OCI-LY3 (cell line): ENCODE data around the gene ITPR1.

ENCODE experiments used
- H2AFZ ChIP-seq: fragments of 200-600, 300-600 bp; shearing (Covaris generic); 2 replicates; pipeline ENCODE4 v1.6.0; 2014; ENCODE audit warnings: antibody characterized with exemption, low read depth, low read length
- H3K27ac ChIP-seq: fragments of 200-600, 300-600 bp; sonication (generic); 2 replicates; pipeline ENCODE4 v1.5.1; 2014; ENCODE audit warnings: mild to moderate bottlenecking, low read length, moderate library complexity, mixed read lengths
- H3K27me3 ChIP-seq: fragments of 200-600, 300-600 bp; sonication (generic); 2 replicates; pipeline ENCODE4 v1.6.1; 2014; ENCODE audit warnings: low read depth, low read length, mixed read lengths
- H3K36me3 ChIP-seq: fragments of 200-600, 300-600 bp; sonication (generic); replicated peaks from 2 replicates; pipeline ENCODE3; 2014; ENCODE audit warnings: low read depth, low read length, mixed read lengths
- H3K4me1 ChIP-seq: fragments of 300-600, 200-600 bp; sonication (generic); 2 replicates; pipeline ENCODE4 v1.6.1; 2014; ENCODE audit warnings: low read length, mixed read lengths
- H3K4me2 ChIP-seq: fragments of 200-600, 300-600 bp; sonication (generic); 2 replicates; pipeline ENCODE4 v1.6.1; 2014; ENCODE audit warnings: low read length, mixed read lengths
- H3K4me3 ChIP-seq: fragments of 300-600, 200-600 bp; sonication (generic); 2 replicates; pipeline ENCODE4 v1.5.1; 2014; ENCODE audit warnings: antibody characterized with exemption, mild to moderate bottlenecking, low read length, moderate library complexity
- H3K79me2 ChIP-seq: fragments of 300-600, 200-600 bp; shearing (Covaris generic); 2 replicates; pipeline ENCODE4 v1.6.1; 2014; ENCODE audit warnings: mild to moderate bottlenecking, low read length, mixed read lengths
- H3K9ac ChIP-seq: fragments of 300-600, 200-600 bp; shearing (Covaris generic); 2 replicates; pipeline ENCODE4 v1.6.0; 2014; ENCODE audit warnings: mild to moderate bottlenecking, low read length, moderate library complexity
- H3K9me3 ChIP-seq: fragments of 200-600, 300-600 bp; shearing (Covaris generic); 2 replicates; pipeline ENCODE4 v1.6.1; 2014; ENCODE audit warnings: low read length, mixed read lengths; ENCODE audit not compliant: insufficient read depth
- H4K20me1 ChIP-seq: fragments of 200-600, 300-600 bp; sonication (generic); 2 replicates; pipeline ENCODE4 v1.6.1; 2016; ENCODE audit warnings: low read length, mixed read lengths; ENCODE audit not compliant: insufficient read depth
- CTCF ChIP-seq: fragments of 200-600, 300-600 bp; sonication (generic); IDR thresholded peaks from 2 replicates; pipeline ENCODE4 v1.5.1; 2014; ENCODE audit warnings: antibody characterized with exemption, low read length, low read depth
- EZH2phosphoT487 ChIP-seq: fragments of 200-600 bp; shearing (Covaris generic); IDR thresholded peaks from 2 replicates; pipeline ENCODE4 v1.6.1; 2018; ENCODE audit warnings: antibody characterized with exemption, mixed run types, low read depth

Gene ITPR1

GRCh38 chr3:4600493-4600892, 107.3 kb downstream of the ITPR1 start:
- H4K20me1 ChIP-seq, result no peaks in the 10 kb centered on the region
- H3K36me3 ChIP-seq, result no peaks in the 10 kb centered on the region
- H3K4me2 ChIP-seq, result no peak overlapping the region
- H3K4me3 ChIP-seq, result no peak overlapping the region
- no peak overlapping the region for H3K9ac ChIP-seq
- H3K27me3 ChIP-seq, result no peaks in the 10 kb centered on the region
- H3K27ac ChIP-seq, result no peak overlapping the region
- H3K79me2 ChIP-seq, result no peaks in the 10 kb centered on the region
- H3K4me1 ChIP-seq, result no peaks in the 10 kb centered on the region
- no peaks in the 10 kb centered on the region for H3K9me3 ChIP-seq
- H2AFZ ChIP-seq, result no peak overlapping the region
- TF ChIP-seq EZH2phosphoT487, result no peak
- TF ChIP-seq CTCF, result no peak

- H3K79me2 ChIP-seq, result no peaks in the 10 kb centered on the region
- no peaks in the 10 kb centered on the region for H3K4me1 ChIP-seq
- H3K9me3 ChIP-seq, result no peaks in the 10 kb centered on the region
- H3K4me2 ChIP-seq, result no peak overlapping the region
- no peak overlapping the region for H3K4me3 ChIP-seq
- H2AFZ ChIP-seq, result no peak overlapping the region
- no peak overlapping the region for H3K9ac ChIP-seq
- H3K27me3 ChIP-seq, result no peaks in the 10 kb centered on the region
- H4K20me1 ChIP-seq, result no peaks in the 10 kb centered on the region
- H3K27ac ChIP-seq, result no peak overlapping the region
- H3K36me3 ChIP-seq, result no peaks in the 10 kb centered on the region
- TF ChIP-seq EZH2phosphoT487 (no peak), CTCF (no peak)
These were observed 108.7 kb downstream of the ITPR1 start for GRCh38 chr3:4601892-4602291.

- Histone ChIP-seq H3K4me2 (no peak overlapping the region), H3K79me2 (no peaks in the 10 kb centered on the region), H3K4me3 (no peak overlapping the region), H2AFZ (no peak overlapping the region), H3K36me3 (no peaks in the 10 kb centered on the region), H3K4me1 (no peaks in the 10 kb centered on the region), H4K20me1 (no peaks in the 10 kb centered on the region), H3K27me3 (no peaks in the 10 kb centered on the region), H3K9me3 (no peaks in the 10 kb centered on the region), H3K9ac (no peak overlapping the region), H3K27ac (no peak overlapping the region)
- TF ChIP-seq EZH2phosphoT487 (no peak), CTCF (no peak)
These were observed 111.5 kb downstream of the ITPR1 start for GRCh38 chr3:4604693-4605092.

GRCh38 chr3:4606911-4607310, 113.8 kb downstream of the ITPR1 start:
- Histone ChIP-seq H3K9me3 (no peaks in the 10 kb centered on the region), H3K9ac (no peak overlapping the region), H3K4me3 (no peak overlapping the region), H2AFZ (no peak overlapping the region), H3K79me2 (no peaks in the 10 kb centered on the region), H4K20me1 (no peaks in the 10 kb centered on the region), H3K4me2 (no peak overlapping the region), H3K4me1 (no peaks in the 10 kb centered on the region), H3K27me3 (no peaks in the 10 kb centered on the region), H3K36me3 (no peaks in the 10 kb centered on the region), H3K27ac (no peak overlapping the region)
- TF ChIP-seq EZH2phosphoT487, result no peak

GRCh38 chr3:4613366-4613765, 120.2 kb downstream of the ITPR1 start:
- no peaks in the 10 kb centered on the region for H3K79me2 ChIP-seq
- no peaks in the 10 kb centered on the region for H3K9me3 ChIP-seq
- TF ChIP-seq CTCF (no peak), EZH2phosphoT487 (no peak)

More at GRCh38 chr3:4613366-4613765, 120.2 kb downstream of the ITPR1 start:
- H3K4me2 ChIP-seq, result no peak overlapping the region
- no peak overlapping the region for H2AFZ ChIP-seq
- H3K4me1 ChIP-seq, result no peaks in the 10 kb centered on the region
- no peaks in the 10 kb centered on the region for H3K27me3 ChIP-seq
- H3K9ac ChIP-seq, result no peak overlapping the region
- H3K36me3 ChIP-seq, result no peaks in the 10 kb centered on the region
- H3K4me3 ChIP-seq, result no peak overlapping the region
- no peak overlapping the region for H3K27ac ChIP-seq
- H4K20me1 ChIP-seq, result no peaks in the 10 kb centered on the region
